ENCODE data around the gene FAR2. TPM values are rescaled to one million over a fixed set of nuclear protein-coding genes. Genes with fewer than 3 reads are reported as not detected.

Gene FAR2
- total RNA-seq, 6 donors from 2014 or later = 6.0 to 25.7 (median 15.9) TPM

- DNase-seq = no peak
- Histone ChIP-seq H3K9me3 (no peaks in the 10 kb centered on the region), H3K36me3 (no peaks in the 10 kb centered on the region), H3K27me3 (no peaks in the 10 kb centered on the region), H3K4me3 (no peak overlapping the region), H3K4me1 (no peaks in the 10 kb centered on the region), H3K27ac (no peak overlapping the region)
- ATAC-seq (ENCODE audit: low FRiP score in 2 of 2) = no peak
- WGBS, 2 donors = 82 to 86% methylated on average over 2 of the region's 2 CpGs
- TF ChIP-seq POLR2A (IDR thresholded peaks at IDR 0.05) (no peak), EP300 (IDR thresholded peaks at IDR 0.05) (no peak), CTCF (IDR thresholded peaks at IDR 0.05) (no peak), POLR2AphosphoS5 (IDR thresholded peaks at IDR 0.05) (no peak)
These were observed 81.9 kb downstream of the FAR2 start for GRCh38 chr12:29230800-29231560.

- ATAC-seq (ENCODE audit: low FRiP score in 2 of 2) (no peak), DNase-seq (no peak)
- Histone ChIP-seq H3K4me3 (no peak overlapping the region), H3K4me1 (no peaks in the 10 kb centered on the region), H3K9me3 (no peaks in the 10 kb centered on the region), H3K27ac (no peak overlapping the region), H3K27me3 (no peaks in the 10 kb centered on the region), H3K36me3 (no peaks in the 10 kb centered on the region)
- WGBS, 2 donors = 78 to 80% methylated on average over 3 of the region's 3 CpGs
- TF ChIP-seq CTCF (IDR thresholded peaks at IDR 0.05) (no peak), EP300 (IDR thresholded peaks at IDR 0.05) (no peak), POLR2A (IDR thresholded peaks at IDR 0.05) (no peak), POLR2AphosphoS5 (IDR thresholded peaks at IDR 0.05) (no peak)
These were observed 83.0 kb downstream of the FAR2 start for GRCh38 chr12:29232086-29232485.

- H3K4me3 ChIP-seq = no peak overlapping the region
- H3K27ac ChIP-seq = no peak overlapping the region
- ATAC-seq (ENCODE audit: low FRiP score in 2 of 2) = no peak
- no peaks in the 10 kb centered on the region for H3K4me1 ChIP-seq
- no peaks in the 10 kb centered on the region for H3K36me3 ChIP-seq
- 86 to 89% methylated on average over 2 of the region's 2 CpGs for WGBS, 2 donors
- H3K9me3 ChIP-seq = no peaks in the 10 kb centered on the region
- no peaks in the 10 kb centered on the region for H3K27me3 ChIP-seq
- no peak for DNase-seq
- TF ChIP-seq POLR2A (IDR thresholded peaks at IDR 0.05) (no peak), EP300 (IDR thresholded peaks at IDR 0.05) (no peak), CTCF (IDR thresholded peaks at IDR 0.05) (no peak), POLR2AphosphoS5 (IDR thresholded peaks at IDR 0.05) (no peak)
These were observed 85.5 kb downstream of the FAR2 start for GRCh38 chr12:29234552-29234951.

- no peaks in the 10 kb centered on the region for H3K27me3 ChIP-seq
- H3K4me3 ChIP-seq = no peak overlapping the region
- 62 to 84% methylated on average over 2 of the region's 2 CpGs for WGBS, 2 donors
- H3K27ac ChIP-seq = no peak overlapping the region
- TF ChIP-seq CTCF (IDR thresholded peaks at IDR 0.05) (no peak), POLR2AphosphoS5 (IDR thresholded peaks at IDR 0.05) (no peak), POLR2A (IDR thresholded peaks at IDR 0.05) (no peak), EP300 (IDR thresholded peaks at IDR 0.05) (no peak)
- H3K4me1 ChIP-seq = no peaks in the 10 kb centered on the region
- H3K36me3 ChIP-seq = no peaks in the 10 kb centered on the region
- H3K9me3 ChIP-seq = no peaks in the 10 kb centered on the region
- ATAC-seq (ENCODE audit: low FRiP score in 2 of 2) = no peak
- no peak for DNase-seq
These were observed 86.0 kb downstream of the FAR2 start for GRCh38 chr12:29234965-29235626.

Data from upper lobe of left lung (tissue), 6 donors.